Measurements from ENCODE around the gene ADAMTS17. TPM values are rescaled to one million over a fixed set of nuclear protein-coding genes. Genes with fewer than 3 reads are reported as not detected.

Gene ADAMTS17
- total and polyA plus RNA-seq, 3 experiments from 2014 or later = 1.2 to 2.3 (median 1.9) TPM

DNA sequence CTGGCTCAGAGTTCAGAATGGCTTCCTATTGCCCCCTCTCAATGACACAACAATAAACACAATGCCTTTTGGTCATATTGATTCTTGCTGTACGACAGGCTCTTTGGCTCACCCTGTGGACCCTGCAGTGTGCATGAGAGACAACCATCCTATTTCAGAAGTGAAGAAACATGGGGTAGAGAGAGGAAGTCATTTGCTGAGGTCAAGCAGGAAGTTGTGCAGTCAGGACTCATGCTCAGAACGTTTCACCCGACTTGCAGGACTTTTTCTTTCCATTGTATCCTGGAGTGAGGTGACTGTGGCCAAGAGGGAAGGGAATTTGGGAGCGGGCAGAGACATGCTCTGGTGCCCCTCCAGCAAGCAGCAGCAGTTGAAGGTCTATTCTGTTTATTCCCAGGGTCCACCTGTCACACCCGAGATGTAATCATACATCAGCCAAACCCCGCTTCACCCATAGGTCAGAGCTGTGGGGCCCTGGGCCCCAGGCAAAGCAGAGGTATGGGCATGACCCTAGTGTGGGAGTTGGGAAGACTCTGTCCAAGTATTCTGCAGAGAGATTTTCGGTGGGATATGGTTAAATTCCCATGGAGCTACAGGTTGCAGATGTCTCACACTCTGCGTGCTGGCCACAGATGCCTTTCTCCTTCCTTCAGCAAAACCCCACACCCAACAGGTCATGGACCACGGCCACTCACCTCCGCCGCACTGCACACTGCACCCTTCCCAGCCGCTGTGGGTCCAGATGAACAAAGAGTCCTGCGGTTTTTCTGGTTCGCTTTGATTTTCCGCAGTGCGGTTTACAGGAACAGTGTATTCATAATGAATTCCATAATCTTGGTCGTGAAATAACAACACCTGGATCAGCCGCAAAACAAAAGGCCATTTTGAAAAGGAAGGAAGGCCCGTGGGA is 290.6 kb downstream of the ADAMTS17 start:
- no peaks in the 10 kb centered on the region for H3K4me1 Mint-ChIP-seq
- Histone ChIP-seq H3K4me1 (ENCODE audit: insufficient read depth, low read length) (no peaks in the 10 kb centered on the region), H3K36me3 (ENCODE audit: insufficient read depth, low read length) (no peaks in the 10 kb centered on the region), H3K4me3 (ENCODE audit: low read length) (no peak overlapping the region), H3K27me3 (ENCODE audit: insufficient read depth, low read length, poor library complexity, severe bottlenecking) (no peaks in the 10 kb centered on the region), H3K27ac (ENCODE audit: low read depth, low read length) (no peak overlapping the region), H3K9me3 (ENCODE audit: low read length) (no peaks in the 10 kb centered on the region)
- H3K27me3 Mint-ChIP-seq = no peaks in the 10 kb centered on the region
- H3K36me3 Mint-ChIP-seq = peaks cover 9 to 16% (median 14%) of the 10 kb centered on the region in 3 donors
- no peak overlapping the region for H3K4me3 Mint-ChIP-seq
- CTCF ChIA-PET = no interaction called here
- peaks cover 0 to 4% (median 2%) of the 10 kb centered on the region in 5 donors for H3K9me3 Mint-ChIP-seq
- POLR2A ChIA-PET = no interaction called here
- DNase-seq = no peak
- no peak overlapping the region for H3K27ac Mint-ChIP-seq

- no peaks in the 10 kb centered on the region for H3K27me3 Mint-ChIP-seq
Observed at GRCh38 chr15:100049936-100050876, 291.6 kb downstream of the ADAMTS17 start.

GRCh38 chr15:100049483-100049882 is 292.3 kb downstream of the ADAMTS17 start:
- ChIA-PET POLR2A (no interaction called here), CTCF (no interaction called here)
- no peaks in the 10 kb centered on the region for H3K4me1 Mint-ChIP-seq
- Histone ChIP-seq H3K4me3 (ENCODE audit: low read length) (no peak overlapping the region), H3K9me3 (ENCODE audit: low read length) (no peaks in the 10 kb centered on the region), H3K4me1 (ENCODE audit: insufficient read depth, low read length) (no peaks in the 10 kb centered on the region), H3K27ac (ENCODE audit: low read depth, low read length) (no peak overlapping the region), H3K27me3 (ENCODE audit: insufficient read depth, low read length, poor library complexity, severe bottlenecking) (no peaks in the 10 kb centered on the region), H3K36me3 (ENCODE audit: insufficient read depth, low read length) (no peaks in the 10 kb centered on the region)
- DNase-seq = no peak
- H3K27ac Mint-ChIP-seq = no peak overlapping the region
- no peak overlapping the region for H3K4me3 Mint-ChIP-seq
- peaks cover 9 to 17% (median 16%) of the 10 kb centered on the region in 3 donors for H3K36me3 Mint-ChIP-seq
- peaks cover 0 to 4% (median 2%) of the 10 kb centered on the region in 5 donors for H3K9me3 Mint-ChIP-seq
- no peaks in the 10 kb centered on the region for H3K27me3 Mint-ChIP-seq

More at GRCh38 chr15:100049936-100050876, 291.6 kb downstream of the ADAMTS17 start:
- H3K4me1 Mint-ChIP-seq = no peaks in the 10 kb centered on the region
- peaks cover 0 to 4% (median 2%) of the 10 kb centered on the region in 5 donors for H3K9me3 Mint-ChIP-seq
- Histone ChIP-seq H3K4me3 (ENCODE audit: low read length) (no peak overlapping the region), H3K9me3 (ENCODE audit: low read length) (no peaks in the 10 kb centered on the region), H3K36me3 (ENCODE audit: insufficient read depth, low read length) (no peaks in the 10 kb centered on the region), H3K4me1 (ENCODE audit: insufficient read depth, low read length) (no peaks in the 10 kb centered on the region), H3K27me3 (ENCODE audit: insufficient read depth, low read length, poor library complexity, severe bottlenecking) (no peaks in the 10 kb centered on the region), H3K27ac (ENCODE audit: low read depth, low read length) (no peak overlapping the region)
- CTCF ChIA-PET = no interaction called here
- H3K4me3 Mint-ChIP-seq = no peak overlapping the region
- peaks cover 9 to 16% (median 16%) of the 10 kb centered on the region in 3 donors for H3K36me3 Mint-ChIP-seq
- no peak for DNase-seq
- no peak overlapping the region for H3K27ac Mint-ChIP-seq
- POLR2A ChIA-PET = no interaction called here

GRCh38 chr15:100048736-100049135 is 293.0 kb downstream of the ADAMTS17 start:
- no peak for DNase-seq
- Mint-ChIP-seq H3K27ac (no peak overlapping the region), H3K4me1 (peaks cover 0 to 7% (median 5%) of the 10 kb centered on the region in 3 donors), H3K4me3 (no peak overlapping the region), H3K36me3 (peaks cover 9 to 21% (median 16%) of the 10 kb centered on the region in 3 donors), H3K9me3 (peaks cover 0 to 4% (median 2%) of the 10 kb centered on the region in 5 donors), H3K27me3 (no peaks in the 10 kb centered on the region)
- ChIA-PET CTCF (no interaction called here), POLR2A (no interaction called here)
- Histone ChIP-seq H3K4me3 (ENCODE audit: low read length) (no peak overlapping the region), H3K27me3 (ENCODE audit: insufficient read depth, low read length, poor library complexity, severe bottlenecking) (no peaks in the 10 kb centered on the region), H3K27ac (ENCODE audit: low read depth, low read length) (no peak overlapping the region), H3K9me3 (ENCODE audit: low read length) (no peaks in the 10 kb centered on the region), H3K4me1 (ENCODE audit: insufficient read depth, low read length) (no peaks in the 10 kb centered on the region), H3K36me3 (ENCODE audit: insufficient read depth, low read length) (no peaks in the 10 kb centered on the region)

DNA sequence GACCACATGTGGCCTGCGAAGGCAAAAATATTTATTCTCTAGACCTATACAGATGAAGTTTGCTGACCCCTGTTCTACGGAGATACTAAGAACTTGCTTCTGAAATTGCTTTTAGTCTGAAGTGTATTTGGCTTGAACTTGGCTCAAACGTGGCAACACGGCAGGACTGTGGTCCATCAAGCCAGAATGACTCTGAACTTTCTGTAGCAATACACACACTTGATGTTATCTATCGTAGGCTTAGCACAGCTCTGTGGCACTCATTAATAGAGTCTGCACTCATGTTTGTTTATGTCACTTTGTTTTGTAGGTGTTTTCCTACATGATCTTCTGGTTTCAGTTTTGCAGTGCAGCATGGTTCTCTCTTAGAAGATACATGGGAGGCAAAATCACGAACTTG is 298.1 kb downstream of the ADAMTS17 start:
- Mint-ChIP-seq H3K36me3 (peaks cover 9 to 19% (median 19%) of the 10 kb centered on the region in 3 donors), H3K4me3 (no peak overlapping the region)
- CTCF ChIA-PET = no interaction called here

DNA sequence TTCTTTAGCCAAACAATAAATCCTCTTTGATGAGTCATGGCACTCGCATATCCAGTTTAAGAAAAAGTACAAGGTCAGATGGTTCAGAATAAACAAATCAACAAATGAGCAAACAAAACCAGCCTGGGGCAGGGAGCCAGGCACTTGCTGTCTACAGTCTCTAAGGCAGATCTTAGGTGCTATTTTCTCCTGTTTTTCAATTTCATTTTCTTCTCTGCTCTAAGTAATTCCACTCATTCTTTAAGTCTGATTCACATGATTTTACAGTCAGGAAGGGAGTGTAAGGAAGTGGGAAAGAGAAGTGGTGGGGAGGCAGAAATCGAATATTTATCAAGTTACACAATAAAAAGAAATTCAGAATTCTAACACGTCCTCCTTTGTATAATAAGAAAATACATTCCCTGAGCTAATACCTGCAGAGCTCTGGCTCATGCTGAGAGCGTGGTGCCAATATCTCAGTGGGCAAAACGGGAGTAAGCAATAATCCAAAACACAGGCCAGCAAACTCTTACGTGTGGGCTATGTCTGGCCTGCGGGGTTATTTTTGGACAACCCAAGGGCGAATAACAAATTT is 298.6 kb downstream of the ADAMTS17 start:
- Histone ChIP-seq H3K4me3 (ENCODE audit: low read length) (no peak overlapping the region), H3K9me3 (ENCODE audit: low read length) (no peaks in the 10 kb centered on the region), H3K27ac (ENCODE audit: low read depth, low read length) (no peak overlapping the region), H3K36me3 (ENCODE audit: insufficient read depth, low read length) (no peaks in the 10 kb centered on the region), H3K4me1 (ENCODE audit: insufficient read depth, low read length) (no peaks in the 10 kb centered on the region), H3K27me3 (ENCODE audit: insufficient read depth, low read length, poor library complexity, severe bottlenecking) (no peaks in the 10 kb centered on the region)
- H3K9me3 Mint-ChIP-seq = peaks cover 0 to 4% (median 2%) of the 10 kb centered on the region in 5 donors
- H3K27me3 Mint-ChIP-seq = peaks cover 0 to 3% of the 10 kb centered on the region in 2 donors
- CTCF ChIA-PET = no interaction called here
- POLR2A ChIA-PET = no interaction called here
- H3K4me1 Mint-ChIP-seq = peaks cover 0 to 7% (median 6%) of the 10 kb centered on the region in 3 donors
- no peak for DNase-seq
- no peak overlapping the region for H3K4me3 Mint-ChIP-seq
- H3K27ac Mint-ChIP-seq = peak overlapping the region in 1 of 8 donors; percentile 14
- peaks cover 8 to 18% (median 18%) of the 10 kb centered on the region in 3 donors for H3K36me3 Mint-ChIP-seq

More for the DNA sequence above, 298.1 kb downstream of the ADAMTS17 start:
- Histone ChIP-seq H3K27me3 (ENCODE audit: insufficient read depth, low read length, poor library complexity, severe bottlenecking) (no peaks in the 10 kb centered on the region), H3K27ac (ENCODE audit: low read depth, low read length) (no peak overlapping the region), H3K4me1 (ENCODE audit: insufficient read depth, low read length) (no peaks in the 10 kb centered on the region), H3K36me3 (ENCODE audit: insufficient read depth, low read length) (no peaks in the 10 kb centered on the region), H3K9me3 (ENCODE audit: low read length) (no peaks in the 10 kb centered on the region), H3K4me3 (ENCODE audit: low read length) (no peak overlapping the region)
- Mint-ChIP-seq H3K27ac (no peak overlapping the region), H3K9me3 (peaks cover 0 to 4% (median 2%) of the 10 kb centered on the region in 5 donors), H3K4me1 (peaks cover 0 to 7% (median 6%) of the 10 kb centered on the region in 3 donors), H3K27me3 (peaks cover 0 to 3% of the 10 kb centered on the region in 2 donors)
- POLR2A ChIA-PET = no interaction called here
- no peak for DNase-seq

GRCh38 chr15:100042558-100042957 is 299.2 kb downstream of the ADAMTS17 start:
- Mint-ChIP-seq H3K36me3 (peaks cover 5 to 12% (median 12%) of the 10 kb centered on the region in 3 donors), H3K27me3 (peaks cover 0 to 3% of the 10 kb centered on the region in 2 donors), H3K4me3 (no peak overlapping the region), H3K4me1 (peaks cover 0 to 7% (median 6%) of the 10 kb centered on the region in 3 donors), H3K9me3 (peaks cover 0 to 4% (median 2%) of the 10 kb centered on the region in 5 donors), H3K27ac (no peak overlapping the region)
- POLR2A ChIA-PET = no interaction called here
- Histone ChIP-seq H3K36me3 (ENCODE audit: insufficient read depth, low read length) (no peaks in the 10 kb centered on the region), H3K27ac (ENCODE audit: low read depth, low read length) (no peak overlapping the region), H3K4me3 (ENCODE audit: low read length) (no peak overlapping the region), H3K9me3 (ENCODE audit: low read length) (no peaks in the 10 kb centered on the region), H3K27me3 (ENCODE audit: insufficient read depth, low read length, poor library complexity, severe bottlenecking) (no peaks in the 10 kb centered on the region), H3K4me1 (ENCODE audit: insufficient read depth, low read length) (no peaks in the 10 kb centered on the region)
- CTCF ChIA-PET = no interaction called here
- no peak for DNase-seq
